ENCODE measurements around the gene TCP11L2.

GRCh38 chr12:106389151-106389550 lies 86.6 kb downstream of the TCP11L2 start:
- TF ChIP-seq CTCF (IDR thresholded peaks at IDR 0.05; ENCODE audit: insufficient read depth, low read depth, low read length) (no peak), EZH2 (IDR thresholded peaks at IDR 0.05; ENCODE audit: insufficient read depth, low read length) (no peak)

Measured in astrocyte (in vitro differentiated cells and primary cell).